ENCODE measurements around the gene SCUBE1.

- no peak for TF ChIP-seq MAX (IDR thresholded peaks at IDR 0.05; ENCODE audit: low read depth, low read length)
- no peak for TF ChIP-seq CTCF (IDR thresholded peaks at IDR 0.05; ENCODE audit: low read depth, low read length)
- no peak for TF ChIP-seq MYC (IDR thresholded peaks at IDR 0.05; ENCODE audit: low read depth, low read length)
- TF ChIP-seq POLR2A (IDR thresholded peaks at IDR 0.05; ENCODE audit: extremely low read depth, insufficient read length) = no peak
Measured at GRCh38 chr22:43225609-43226008, 117.6 kb downstream of the SCUBE1 start.
